SK-N-SH (cell line): ENCODE results near the gene EWSR1. TPM values are rescaled to one million over a fixed set of nuclear protein-coding genes. Genes with fewer than 3 reads are reported as not detected.
A peak's percentile ranks its signal among the peaks of the same experiment; 100 is the strongest.

Experiments used
- CTCF ChIA-PET: fragments of 300-600, 350-600 bp; formaldehyde crosslinking; extraction: SDS; loops from one replicate; lab custom pipeline; 2021; lab: Yijun Ruan, JAX
- POLR2A ChIA-PET: fragments of 350-600 bp; sonication (Branson Sonifier 250); formaldehyde crosslinking; extraction: SDS; loops from one replicate; lab custom pipeline; 2020; ENCODE audit warnings: antibody characterized with exemption, inconsistent platforms; lab: Yijun Ruan, JAX
- DNase-seq: peaks from one replicate; pipeline ENCODE4 v3.0.0; 2012
- H2AFZ ChIP-seq: fragments of 200-600 bp; sonication (generic); 2 replicates; pipeline ENCODE4 v1.8.1; 2016; ENCODE audit warnings: antibody characterized with exemption, mild to moderate bottlenecking, low read depth
- H3F3A ChIP-seq: fragments of 200-600 bp; sonication (generic); replicated peaks from 2 replicates; pipeline ENCODE3; 2016; ENCODE audit warnings: antibody characterized with exemption, mild to moderate bottlenecking; ENCODE audit not compliant: insufficient read depth
- H3K27ac ChIP-seq, 2 experiments: fragments of 200-500 bp in 1 of 2; fragments of 200-600 bp in 1 of 2; sonication (Bioruptor generic) in 1 of 2; sonication (generic), shearing (Covaris generic) in 1 of 2; 2 replicates each; pipeline versions ENCODE4 v1.5.1 to v1.6.1; 2014 to 2016; ENCODE audit warnings: low read depth in 2 of 2, inconsistent platforms in 1 of 2, low read length in 1 of 2, mild to moderate bottlenecking in 1 of 2, mixed read lengths in 1 of 2
- H3K27me3 ChIP-seq: fragments of 200-600 bp; sonication (generic), shearing (Covaris generic); 2 replicates; pipeline ENCODE4 v1.6.1; 2016; ENCODE audit warnings: mixed run types; ENCODE audit not compliant: insufficient read depth
- H3K36me3 ChIP-seq, 2 experiments: fragments of 200-500 bp in 1 of 2; fragments of 200-600 bp in 1 of 2; sonication (Bioruptor generic) in 1 of 2; sonication (generic) in 1 of 2; replicated peaks in 1 of 2; 2 replicates each; pipeline versions ENCODE3 to v1.5.1; 2014 to 2016; ENCODE audit warnings: low read length in 1 of 2, mild to moderate bottlenecking in 1 of 2; ENCODE audit not compliant: insufficient read depth in 2 of 2, control insufficient read depth in 1 of 2
- H3K4me1 ChIP-seq, 2 experiments: fragments of 200-500 bp in 1 of 2; fragments of 200-600 bp in 1 of 2; sonication (Bioruptor generic) in 1 of 2; sonication (generic), shearing (Covaris generic) in 1 of 2; 2 replicates each; pipeline versions ENCODE4 v1.5.1 to v1.6.1; 2014 to 2016; ENCODE audit warnings: low read depth in 1 of 2, low read length in 1 of 2, mixed run types in 1 of 2; ENCODE audit not compliant: insufficient read depth in 2 of 2, control insufficient read depth in 1 of 2
- H3K4me2 ChIP-seq: fragments of 200-600 bp; sonication (generic), shearing (Covaris generic); 2 replicates; pipeline ENCODE4 v1.6.1; 2017; ENCODE audit warnings: mixed run types
- H3K4me3 ChIP-seq, 2 experiments: fragments of 200-500 bp in 1 of 2; fragments of 200-600 bp in 1 of 2; sonication (Bioruptor generic) in 1 of 2; sonication (generic), shearing (Covaris generic) in 1 of 2; 2 replicates each; pipeline versions ENCODE4 v1.5.1 to v1.8.1; 2014 to 2016; ENCODE audit warnings: low read depth in 2 of 2, inconsistent platforms in 1 of 2, low read length in 1 of 2, mild to moderate bottlenecking in 1 of 2, mixed read lengths in 1 of 2, moderate library complexity in 1 of 2
- H3K79me2 ChIP-seq: fragments of 200-600 bp; sonication (generic); 2 replicates; pipeline ENCODE4 v1.8.1; 2017; ENCODE audit warnings: mild to moderate bottlenecking; ENCODE audit not compliant: insufficient read depth
- H3K9ac ChIP-seq: fragments of 200-600 bp; sonication (generic); 2 replicates; pipeline ENCODE4 v1.6.1; 2017; ENCODE audit warnings: mixed run types
- H3K9me2 ChIP-seq: fragments of 200-600 bp; sonication (generic); 2 replicates; pipeline ENCODE4 v1.6.1; 2017; ENCODE audit warnings: mixed run types
- H3K9me3 ChIP-seq: fragments of 200-600 bp; sonication (generic); 2 replicates; pipeline ENCODE4 v1.6.1; 2017; ENCODE audit warnings: mixed run types, mild to moderate bottlenecking, moderate library complexity
- H4K20me1 ChIP-seq: fragments of 200-600 bp; sonication (generic); 2 replicates; pipeline ENCODE4 v1.6.1; 2017; ENCODE audit warnings: mild to moderate bottlenecking, mixed run types; ENCODE audit not compliant: insufficient read depth
- CHD2 ChIP-seq: fragments of 150-350 bp; IDR thresholded peaks from 2 replicates; pipeline ENCODE4 v1.6.1; 2018; ENCODE audit warnings: low read length; ENCODE audit not compliant: partially characterized antibody
- GATA2 ChIP-seq: sonication (generic); formaldehyde crosslinking; IDR thresholded peaks from 2 replicates; pipeline ENCODE4 v1.5.0; 2020; ENCODE audit warnings: mild to moderate bottlenecking, missing genetic modification reagents
- MXI1 ChIP-seq: IDR thresholded peaks from 2 replicates; pipeline ENCODE4 v1.6.1; 2012; ENCODE audit warnings: mild to moderate bottlenecking, low read depth, low read length, improper control_type of control experiment
- NFIC ChIP-seq: IDR thresholded peaks from 2 replicates; pipeline ENCODE4 v1.4.0; 2012; ENCODE audit warnings: borderline replicate concordance
- RAD21 ChIP-seq: IDR thresholded peaks from 2 replicates; pipeline ENCODE4 v1.6.1; 2012; ENCODE audit warnings: mild to moderate bottlenecking, low read length
- RFX5 ChIP-seq: IDR thresholded peaks from 2 replicates; pipeline ENCODE4 v1.6.1; 2012; ENCODE audit warnings: mild to moderate bottlenecking, improper control_type of control experiment, low read length
- SIN3A ChIP-seq: IDR thresholded peaks from 2 replicates; pipeline ENCODE4 v1.6.1; 2012; ENCODE audit warnings: low read depth, mild to moderate bottlenecking, low read length, moderate library complexity, borderline replicate concordance
- TEAD4 ChIP-seq: IDR thresholded peaks from 2 replicates; pipeline ENCODE4 v1.4.0; 2012; ENCODE audit warnings: mild to moderate bottlenecking, borderline replicate concordance; ENCODE audit not compliant: insufficient read depth
- WGBS: methylation state at CpG from one replicate; pipeline ENCODE4 v1.1.6; 2017; ENCODE audit warnings: low lambda C conversion rate; 5-methylcytosine and 5-hydroxymethylcytosine counted together
- polyA plus RNA-seq, 3 experiments: library from polyadenylated mRNA; depleted of rRNA; stranded (reverse); fragments of >200 nt; gene quantifications; 2 replicates each; pipeline ENCODE4 v1.2.3, GENCODE V29; 2012
- TF ChIP-seq, protein P1 (sequence below): fragments of 150-350 bp; IDR thresholded peaks from 2 replicates; pipeline ENCODE4 v1.6.1; 2016; ENCODE audit warnings: mild to moderate bottlenecking, low read depth, low read length

The EWSR1 gene
- polyA plus RNA-seq, 1 of the 3 experiments (the other 2 are of a cell fraction) = 173 TPM

GRCh38 chr22:29302681-29303465 is 34.8 kb downstream of the EWSR1 start:
- no peaks in the 10 kb centered on the region for H3K9me3 ChIP-seq
- ChIA-PET CTCF (interaction anchor here (1.4 to 4.2 kb wide), 4 partner anchors 8 to 323 kb away, joined by 3 to 24 read pairs (median 15); no protein-coding TSS in a partner anchor), POLR2A (no interaction called here)
- peaks cover 8% of the 10 kb centered on the region for H3K79me2 ChIP-seq
- no peak overlapping the region for H2AFZ ChIP-seq
- no peak overlapping the region for H3K4me3 ChIP-seq
- peak; percentile 43 for DNase-seq
- H3K9me2 ChIP-seq = no peaks in the 10 kb centered on the region
- peaks cover 31% of the 10 kb centered on the region for H3F3A ChIP-seq
- H3K4me1 ChIP-seq = peaks cover 0 to 25% of the 10 kb centered on the region in 2 experiments; a peak in 1 of 4 replicates
- H3K9ac ChIP-seq = no peak overlapping the region
- no peak overlapping the region for H3K4me2 ChIP-seq
- no peak overlapping the region; a peak in 1 of 4 replicates for H3K27ac ChIP-seq
- TF ChIP-seq CHD2 = no peak
- TF ChIP-seq MXI1 = peak; percentile 27; the same call in 1 of the 2 replicates
- no peak for TF ChIP-seq SIN3A
- no peak for TF ChIP-seq RAD21
- TF ChIP-seq, protein P1, sequence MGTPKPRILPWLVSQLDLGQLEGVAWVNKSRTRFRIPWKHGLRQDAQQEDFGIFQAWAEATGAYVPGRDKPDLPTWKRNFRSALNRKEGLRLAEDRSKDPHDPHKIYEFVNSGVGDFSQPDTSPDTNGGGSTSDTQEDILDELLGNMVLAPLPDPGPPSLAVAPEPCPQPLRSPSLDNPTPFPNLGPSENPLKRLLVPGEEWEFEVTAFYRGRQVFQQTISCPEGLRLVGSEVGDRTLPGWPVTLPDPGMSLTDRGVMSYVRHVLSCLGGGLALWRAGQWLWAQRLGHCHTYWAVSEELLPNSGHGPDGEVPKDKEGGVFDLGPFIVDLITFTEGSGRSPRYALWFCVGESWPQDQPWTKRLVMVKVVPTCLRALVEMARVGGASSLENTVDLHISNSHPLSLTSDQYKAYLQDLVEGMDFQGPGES = no peak
- TF ChIP-seq NFIC = peak; percentile 51
- H3K27me3 ChIP-seq = no peaks in the 10 kb centered on the region
- 100% methylated on average over 1 of the region's 13 CpGs for WGBS
- peaks cover 13% of the 10 kb centered on the region; the same call in 1 of the 2 replicates for H4K20me1 ChIP-seq
- peaks cover 8 to 32% of the 10 kb centered on the region in 2 experiments for H3K36me3 ChIP-seq

DNA sequence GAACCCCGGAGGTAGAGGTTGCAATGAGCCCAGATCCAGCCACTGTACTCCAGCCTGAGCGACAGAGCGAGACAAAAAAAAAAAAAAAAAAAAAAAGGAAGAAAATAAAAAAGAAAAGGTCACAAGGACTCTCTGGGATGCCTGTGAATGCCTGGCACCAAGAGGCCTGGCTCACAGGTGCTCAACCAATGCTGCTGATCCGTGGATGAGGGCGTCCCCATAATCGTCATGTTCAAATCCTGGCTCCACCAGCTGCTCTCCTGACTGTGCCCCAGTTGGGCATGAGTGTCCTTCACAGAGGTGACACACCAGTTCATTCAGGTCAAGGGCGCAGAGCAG is 37.7 kb downstream of the EWSR1 start:
- Histone ChIP-seq H4K20me1 (peaks cover 10% of the 10 kb centered on the region; the same call in 1 of the 2 replicates), H3K9me2 (no peaks in the 10 kb centered on the region), H3K27ac (peak overlapping the region; percentile 88 to 89; a peak in 2 of 4 replicates), H3K4me2 (peak overlapping the region; percentile 91; the same call in 1 of the 2 replicates), H3F3A (peaks cover 5% of the 10 kb centered on the region), H3K36me3 (peaks cover 0 to 6% of the 10 kb centered on the region in 2 experiments), H3K27me3 (no peaks in the 10 kb centered on the region), H3K4me1 (peaks cover 12 to 47% of the 10 kb centered on the region in 2 experiments; a peak in 3 of 4 replicates), H2AFZ (peak overlapping the region; percentile 89), H3K4me3 (peak overlapping the region; percentile 74 to 85), H3K79me2 (peaks cover 30% of the 10 kb centered on the region), H3K9ac (peak overlapping the region; percentile 90; the same call in 1 of the 2 replicates), H3K9me3 (no peaks in the 10 kb centered on the region)
- no peak for TF ChIP-seq TEAD4
- no peak for TF ChIP-seq GATA2 (CRISPR knock-in tag)
- no peak for TF ChIP-seq MXI1
- TF ChIP-seq RFX5 = no peak
- no peak for DNase-seq
- ChIA-PET POLR2A (no interaction called here), CTCF (interaction anchor here (0.6 to 3.3 kb wide), 14 partner anchors 8 to 69 kb away, joined by 3 to 63 read pairs (median 4); no protein-coding TSS in a partner anchor)
- WGBS = 69% methylated on average over 6 of the region's 7 CpGs
